GM23338 (cell line): ENCODE data around the gene AGRP. TPM values are rescaled to one million over a fixed set of nuclear protein-coding genes. Genes with fewer than 3 reads are reported as not detected.

Experiments
- ATAC-seq: fragments of 200-7000 bp; cut with Tn5 transposase; 3 replicates; pipeline ENCODE4 v1.9.1; 2020
- DNase-seq: peaks from one replicate; pipeline ENCODE4 v3.0.0-alpha.2; 2015; ENCODE audit warnings: low spot score
- H2AFZ ChIP-seq: fragments of 200-600 bp; sonication (generic); 2 replicates; pipeline ENCODE4 v1.8.0; 2016; ENCODE audit warnings: antibody characterized with exemption, mild to moderate bottlenecking, moderate library complexity
- H3F3A ChIP-seq: fragments of 200-600 bp; sonication (generic); replicated peaks from 2 replicates; pipeline ENCODE4 v1.8.0; 2017; ENCODE audit warnings: antibody characterized with exemption, mixed run types, low read depth
- H3K27ac ChIP-seq: fragments of 200-600 bp; sonication (generic); 2 replicates; pipeline ENCODE4 v1.6.1; 2016; ENCODE audit warnings: low read depth
- H3K27me3 ChIP-seq: fragments of 200-600 bp; sonication (generic); 2 replicates; pipeline ENCODE4 v1.8.0; 2016; ENCODE audit warnings: mild to moderate bottlenecking, mixed run types, moderate library complexity; ENCODE audit not compliant: insufficient read depth
- H3K36me3 ChIP-seq: fragments of 200-600 bp; sonication (generic); 2 replicates; pipeline ENCODE4 v1.8.0; 2016; ENCODE audit warnings: mild to moderate bottlenecking; ENCODE audit not compliant: insufficient read depth
- H3K4me1 ChIP-seq: fragments of 200-600 bp; sonication (generic); 2 replicates; pipeline ENCODE4 v1.8.0; 2016; ENCODE audit warnings: mild to moderate bottlenecking, moderate library complexity; ENCODE audit not compliant: insufficient read depth
- H3K4me2 ChIP-seq: fragments of 200-600 bp; sonication (generic); 2 replicates; pipeline ENCODE4 v1.7.1; 2017; ENCODE audit warnings: mixed run types
- H3K4me3 ChIP-seq: fragments of 200-600 bp; sonication (generic); 2 replicates; pipeline ENCODE4 v1.6.1; 2016; ENCODE audit warnings: mixed run types
- H3K79me2 ChIP-seq: fragments of 200-600 bp; sonication (generic); replicated peaks from 2 replicates; pipeline ENCODE4 v1.8.0; 2017; ENCODE audit warnings: mild to moderate bottlenecking; ENCODE audit not compliant: insufficient read depth
- H3K9me2 ChIP-seq: fragments of 200-600 bp; sonication (generic); 2 replicates; pipeline ENCODE4 v1.8.0; 2017; ENCODE audit not compliant: insufficient read depth
- H4K20me1 ChIP-seq: fragments of 200-600 bp; sonication (generic); replicated peaks from 2 replicates; pipeline ENCODE4 v1.8.0; 2017; ENCODE audit warnings: mild to moderate bottlenecking; ENCODE audit not compliant: insufficient read depth
- H3K27ac Mint-ChIP-seq: 2 replicates; pipeline ENCODE4 v1.8.0; 2020; ENCODE audit warnings: inconsistent platforms, mild to moderate bottlenecking, moderate library complexity, mixed read lengths
- H3K27me3 Mint-ChIP-seq: 3 replicates; pipeline ENCODE4 v1.8.0; 2022; ENCODE audit warnings: low read depth, mild to moderate bottlenecking, moderate library complexity, mixed read lengths, inconsistent platforms; ENCODE audit not compliant: insufficient read depth, poor library complexity
- H3K36me3 Mint-ChIP-seq: 3 replicates; pipeline ENCODE4 v1.8.0; 2021; ENCODE audit warnings: low read depth, mild to moderate bottlenecking, inconsistent platforms, moderate library complexity, mixed read lengths
- H3K4me1 Mint-ChIP-seq: 3 replicates; pipeline ENCODE4 v1.8.0; 2020; ENCODE audit warnings: mild to moderate bottlenecking, inconsistent platforms, mixed read lengths
- H3K4me3 Mint-ChIP-seq: 3 replicates; pipeline ENCODE4 v1.8.0; 2021; ENCODE audit warnings: moderate library complexity, mild to moderate bottlenecking, inconsistent platforms, mixed read lengths
- H3K9me3 Mint-ChIP-seq: 3 replicates; pipeline ENCODE4 v1.8.0; 2020; ENCODE audit warnings: moderate library complexity, mild to moderate bottlenecking, inconsistent platforms, mixed read lengths
- CREB1 ChIP-seq: fragments of 250-450 bp; sonication (Bioruptor Pico); IDR thresholded peaks from 2 replicates; pipeline ENCODE4 v1.5.0; 2020; ENCODE audit warnings: low read depth, mild to moderate bottlenecking, moderate library complexity
- CTCF ChIP-seq, 2 experiments: fragments of 200-600 bp in 1 of 2; sonication (generic) in 1 of 2; conservative IDR thresholded peaks; 2 replicates each; pipeline versions ENCODE4 v1.5.1 to v1.6.1; 2016 to 2017; ENCODE audit warnings: antibody characterized with exemption in 2 of 2, low read depth in 2 of 2, mild to moderate bottlenecking in 2 of 2, moderate library complexity in 1 of 2
- ETS1 ChIP-seq: IDR thresholded peaks from 2 replicates; pipeline ENCODE4 v1.6.1; 2016; ENCODE audit warnings: antibody characterized with exemption
- EZH2 ChIP-seq: fragments of 200-600 bp; sonication (generic); IDR thresholded peaks from one replicate; pipeline ENCODE4 v1.8.0; 2017; ENCODE audit warnings: antibody characterized with exemption, mild to moderate bottlenecking, low read depth; ENCODE audit not compliant: unreplicated experiment
- EZH2phosphoT487 ChIP-seq: fragments of 200-600 bp; sonication (generic); IDR thresholded peaks from one replicate; pipeline ENCODE4 v1.8.1; 2018; ENCODE audit warnings: antibody characterized with exemption; ENCODE audit not compliant: unreplicated experiment
- JUNB ChIP-seq: IDR thresholded peaks from one replicate; pipeline ENCODE4 v1.6.1; 2016; ENCODE audit warnings: antibody characterized with exemption; ENCODE audit not compliant: unreplicated experiment
- NANOG ChIP-seq: IDR thresholded peaks from 2 replicates; pipeline ENCODE4 v1.6.1; 2016; ENCODE audit warnings: antibody characterized with exemption, borderline replicate concordance
- POLR2AphosphoS5 ChIP-seq: IDR thresholded peaks from 2 replicates; pipeline ENCODE4 v1.6.1; 2016; ENCODE audit warnings: antibody characterized with exemption, low read depth
- REST ChIP-seq: IDR thresholded peaks from one replicate; pipeline ENCODE4 v1.6.1; 2018; ENCODE audit warnings: antibody characterized with exemption; ENCODE audit not compliant: unreplicated experiment
- STAT1 ChIP-seq: IDR thresholded peaks from one replicate; pipeline ENCODE4 v1.6.1; 2016; ENCODE audit warnings: antibody characterized with exemption; ENCODE audit not compliant: unreplicated experiment
- ZNF114 ChIP-seq: fragments of 250-450 bp; sonication (Bioruptor Pico); IDR thresholded peaks from 2 replicates; pipeline ENCODE4 v1.5.0; 2020; ENCODE audit warnings: mild to moderate bottlenecking, moderate library complexity
- ZNF331 ChIP-seq: fragments of 250-450 bp; sonication (Bioruptor Pico); IDR thresholded peaks from 2 replicates; pipeline ENCODE4 v1.5.0; 2020; ENCODE audit warnings: low read depth, mild to moderate bottlenecking, moderate library complexity
- ZNF462 ChIP-seq: fragments of 250-450 bp; sonication (Bioruptor Pico); IDR thresholded peaks from 2 replicates; pipeline ENCODE4 v1.5.0; 2020; ENCODE audit warnings: mild to moderate bottlenecking, moderate library complexity
- polyA plus RNA-seq: library from polyadenylated mRNA; unstranded; fragments of >200 nt; fragmentation: Nextera tagmentation; extraction: Ambion mirVana; gene quantifications from 2 replicates; pipeline ENCODE4 v1.2.1, GENCODE V29; 2016
- total RNA-seq: library from RNA; depleted of rRNA; stranded (reverse); fragments of >200 nt; shearing (Covaris generic); gene quantifications from 2 replicates; pipeline ENCODE4 v1.2.3, GENCODE V29; 2014

The AGRP gene
- total and polyA plus RNA-seq, 2 experiments from 2014 or later, result not detected

- Histone ChIP-seq H3K4me2 (no peak overlapping the region), H3F3A (0 out of 2 replicates have a peak, but pooled peaks cover 2% of the 10 kb centered on the region), H3K27me3 (no peaks in the 10 kb centered on the region), H3K4me3 (no peak overlapping the region), H3K4me1 (no peaks in the 10 kb centered on the region), H2AFZ (no peak overlapping the region), H3K9me2 (no peaks in the 10 kb centered on the region), H3K79me2 (no peaks in the 10 kb centered on the region), H4K20me1 (peaks cover 12% of the 10 kb centered on the region; the same call in 1 of the 2 replicates), H3K36me3 (no peaks in the 10 kb centered on the region), H3K27ac (no peak overlapping the region)
- ATAC-seq (no peak), DNase-seq (no peak)
- no peak overlapping the region for H3K27ac Mint-ChIP-seq
- peaks cover 6% of the 10 kb centered on the region for H3K27me3 Mint-ChIP-seq
- H3K9me3 Mint-ChIP-seq, result no peaks in the 10 kb centered on the region
- TF ChIP-seq ZNF331 (CRISPR knock-in tag) (no peak), POLR2AphosphoS5 (no peak), JUNB (no peak), CREB1 (no peak), NANOG (no peak), ZNF114 (CRISPR knock-in tag) (no peak), EZH2 (no peak), CTCF (conservative IDR thresholded peaks at IDR 0.05; ENCODE audit: low read depth in 2 of 2) (no peak), STAT1 (no peak), ETS1 (no peak), EZH2phosphoT487 (no peak), ZNF462 (CRISPR knock-in tag) (no peak), REST (no peak)
- no peaks in the 10 kb centered on the region for H3K36me3 Mint-ChIP-seq
- H3K4me1 Mint-ChIP-seq, result peaks cover 10% of the 10 kb centered on the region
- no peak overlapping the region for H3K4me3 Mint-ChIP-seq
Measured at GRCh38 chr16:67462279-67462655, 21.1 kb downstream of the AGRP start.
